Measurements from ENCODE around the gene TMEM63C.

DNA sequence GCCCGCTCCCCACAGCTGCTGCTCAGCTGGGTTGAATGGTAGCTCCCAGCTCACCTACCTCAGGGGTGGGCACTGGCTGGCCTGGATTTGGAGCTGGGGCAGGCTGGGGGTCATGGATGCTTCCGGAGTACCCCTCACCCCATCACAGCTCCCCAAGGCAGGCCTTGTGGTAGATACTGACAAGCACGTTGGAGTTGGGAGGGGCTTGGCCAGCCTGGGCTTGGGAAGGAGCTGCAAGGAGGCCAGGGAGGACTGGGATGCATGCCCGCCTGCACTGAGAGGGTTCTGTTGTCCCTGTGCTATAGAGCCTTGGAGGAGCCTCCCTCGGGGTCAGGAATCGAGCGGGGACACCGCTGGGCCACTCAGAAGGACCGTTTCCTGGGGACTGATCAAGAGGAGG is 14.2 kb downstream of the TMEM63C start:
- TF ChIP-seq, protein P1, sequence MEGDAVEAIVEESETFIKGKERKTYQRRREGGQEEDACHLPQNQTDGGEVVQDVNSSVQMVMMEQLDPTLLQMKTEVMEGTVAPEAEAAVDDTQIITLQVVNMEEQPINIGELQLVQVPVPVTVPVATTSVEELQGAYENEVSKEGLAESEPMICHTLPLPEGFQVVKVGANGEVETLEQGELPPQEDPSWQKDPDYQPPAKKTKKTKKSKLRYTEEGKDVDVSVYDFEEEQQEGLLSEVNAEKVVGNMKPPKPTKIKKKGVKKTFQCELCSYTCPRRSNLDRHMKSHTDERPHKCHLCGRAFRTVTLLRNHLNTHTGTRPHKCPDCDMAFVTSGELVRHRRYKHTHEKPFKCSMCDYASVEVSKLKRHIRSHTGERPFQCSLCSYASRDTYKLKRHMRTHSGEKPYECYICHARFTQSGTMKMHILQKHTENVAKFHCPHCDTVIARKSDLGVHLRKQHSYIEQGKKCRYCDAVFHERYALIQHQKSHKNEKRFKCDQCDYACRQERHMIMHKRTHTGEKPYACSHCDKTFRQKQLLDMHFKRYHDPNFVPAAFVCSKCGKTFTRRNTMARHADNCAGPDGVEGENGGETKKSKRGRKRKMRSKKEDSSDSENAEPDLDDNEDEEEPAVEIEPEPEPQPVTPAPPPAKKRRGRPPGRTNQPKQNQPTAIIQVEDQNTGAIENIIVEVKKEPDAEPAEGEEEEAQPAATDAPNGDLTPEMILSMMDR (IDR thresholded peaks at IDR 0.05), result no peak
- TF ChIP-seq POLR2A (IDR thresholded peaks at IDR 0.05), result no peak
